Stimulated activated CD4-positive, alpha-beta T cell treated with anti-CD3 and anti-CD28 coated beads, Interleukin-4, amount 100 ng/mL, for 48 hours (primary cell): Measurements from ENCODE around the gene TYMP.
A peak's percentile ranks its signal among the peaks of the same experiment; 100 is the strongest.

ENCODE experiments used
- DNase-seq, 2 donors: peaks; one replicate each; pipeline ENCODE4 v3.0.0-alpha.2; 2020; ENCODE audit warnings: low read depth in 2 of 2

Gene TYMP

GRCh38 chr22:50529897-50530579 is at the start of gene TYMP:
TSS of gene TYMP (minus strand) at chr22:50530012. CDS start at chr22:50529709, 303 bp downstream.
- DNase-seq, result peak; percentile 65 to 71

- no peak for DNase-seq
Observed at GRCh38 chr22:50578776-50579310, 49.0 kb upstream of the TYMP start.

GRCh38 chr22:50577987-50578775 is 48.4 kb upstream of the TYMP start, which contains the start of gene CPT1B:
TSS of gene CPT1B (minus strand) at chr22:50578427. CDS start at chr22:50577915, 512 bp downstream.
- no peak for DNase-seq

- DNase-seq, result no peak
Observed at GRCh38 chr22:50577697-50577986, 47.8 kb upstream of the TYMP start.

GRCh38 chr22:50576806-50577696 is 47.2 kb upstream of the TYMP start:
- no peak for DNase-seq

GRCh38 chr22:50576070-50576469 is 46.3 kb upstream of the TYMP start:
- no peak for DNase-seq

DNA sequence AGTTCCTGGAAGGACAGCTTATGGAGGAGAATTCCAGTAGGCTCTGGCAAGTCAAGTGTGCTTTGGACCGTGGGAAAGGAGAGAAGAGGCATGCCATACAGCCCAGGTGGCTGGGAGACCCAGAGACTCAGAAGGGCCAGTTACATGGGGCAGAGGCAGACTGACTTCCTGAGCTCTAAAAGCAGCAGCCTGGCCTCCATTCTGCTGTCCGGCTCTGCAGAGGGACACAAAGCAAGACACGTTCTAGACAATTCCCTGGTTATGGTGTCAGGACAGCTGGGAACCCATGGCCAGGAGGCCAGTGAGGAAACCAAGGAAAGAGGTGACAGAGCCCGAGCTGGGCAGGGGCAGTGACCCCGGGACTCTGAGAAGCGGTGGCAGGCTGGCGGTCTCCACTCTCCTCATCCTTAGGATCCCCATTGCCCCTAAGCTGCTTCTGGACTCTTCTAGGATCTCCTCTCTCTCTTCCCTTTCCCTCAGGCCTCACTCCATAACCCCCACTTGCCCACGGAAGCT is 45.7 kb upstream of the TYMP start:
- no peak for DNase-seq

GRCh38 chr22:50574383-50574755 is 44.6 kb upstream of the TYMP start:
- DNase-seq, result no peak

DNA sequence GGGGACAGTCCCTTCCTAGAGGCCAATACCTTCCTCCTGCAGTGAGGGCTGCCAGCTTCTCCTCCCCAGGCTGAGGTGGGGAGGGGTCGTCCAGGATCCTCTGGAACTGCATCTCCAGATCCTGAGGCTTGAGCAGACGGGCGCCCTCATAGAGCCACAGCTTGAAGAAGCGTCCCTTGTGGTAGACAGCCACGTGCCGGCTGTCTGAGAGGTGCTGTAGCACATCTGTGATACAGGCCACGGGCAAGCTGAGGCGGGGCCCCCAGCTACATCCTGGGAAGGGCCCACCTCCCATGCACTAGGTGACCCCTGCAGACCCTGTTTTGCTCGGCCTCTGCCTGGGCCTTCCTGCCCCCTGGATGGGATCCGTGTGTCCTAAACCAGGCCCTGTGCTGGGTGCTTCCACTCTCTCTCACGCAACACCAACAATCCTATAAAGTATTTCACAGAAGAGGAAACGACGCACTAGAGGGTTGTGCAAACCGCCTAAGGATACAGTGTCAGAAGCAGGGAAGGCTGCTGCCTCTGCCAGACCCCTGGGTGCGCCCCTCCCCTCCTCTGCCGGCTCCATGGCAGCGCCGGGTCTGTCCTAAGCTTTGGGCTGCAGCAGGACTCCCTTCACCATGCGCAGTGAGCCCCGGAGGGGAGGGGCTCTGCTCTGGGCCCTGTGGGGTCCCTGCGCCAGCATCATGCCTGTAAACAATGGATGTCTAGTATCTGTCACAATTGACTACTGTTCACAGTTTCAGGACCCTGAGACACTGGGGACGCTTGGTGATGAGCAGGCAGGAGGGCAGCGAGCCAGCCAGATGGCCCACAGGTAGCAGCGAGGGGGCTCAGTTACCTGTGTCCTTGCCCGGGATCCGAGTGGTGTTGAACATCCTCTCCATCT is 43.9 kb upstream of the TYMP start:
- no peak for DNase-seq

DNA sequence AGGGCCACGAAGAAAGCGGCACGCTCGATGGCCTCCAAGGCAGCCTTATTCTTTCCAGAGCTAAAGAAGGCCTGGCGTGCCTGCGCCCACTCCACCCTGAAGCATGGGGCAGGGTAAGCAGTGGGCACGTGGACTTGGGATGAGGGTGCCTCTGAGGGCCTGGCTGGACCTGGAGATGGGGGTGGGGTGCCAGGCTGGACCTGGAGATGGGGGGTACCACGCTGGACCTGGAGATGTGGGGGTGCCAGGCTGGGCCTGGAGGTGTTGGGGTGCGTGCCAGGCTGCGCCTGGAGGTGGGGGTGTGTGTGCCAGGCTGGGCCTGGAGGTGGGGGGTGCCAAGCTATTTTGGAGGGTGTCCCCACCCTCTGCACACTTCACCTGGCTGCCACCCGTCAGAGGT is 43.2 kb upstream of the TYMP start:
- DNase-seq, result no peak

DNA sequence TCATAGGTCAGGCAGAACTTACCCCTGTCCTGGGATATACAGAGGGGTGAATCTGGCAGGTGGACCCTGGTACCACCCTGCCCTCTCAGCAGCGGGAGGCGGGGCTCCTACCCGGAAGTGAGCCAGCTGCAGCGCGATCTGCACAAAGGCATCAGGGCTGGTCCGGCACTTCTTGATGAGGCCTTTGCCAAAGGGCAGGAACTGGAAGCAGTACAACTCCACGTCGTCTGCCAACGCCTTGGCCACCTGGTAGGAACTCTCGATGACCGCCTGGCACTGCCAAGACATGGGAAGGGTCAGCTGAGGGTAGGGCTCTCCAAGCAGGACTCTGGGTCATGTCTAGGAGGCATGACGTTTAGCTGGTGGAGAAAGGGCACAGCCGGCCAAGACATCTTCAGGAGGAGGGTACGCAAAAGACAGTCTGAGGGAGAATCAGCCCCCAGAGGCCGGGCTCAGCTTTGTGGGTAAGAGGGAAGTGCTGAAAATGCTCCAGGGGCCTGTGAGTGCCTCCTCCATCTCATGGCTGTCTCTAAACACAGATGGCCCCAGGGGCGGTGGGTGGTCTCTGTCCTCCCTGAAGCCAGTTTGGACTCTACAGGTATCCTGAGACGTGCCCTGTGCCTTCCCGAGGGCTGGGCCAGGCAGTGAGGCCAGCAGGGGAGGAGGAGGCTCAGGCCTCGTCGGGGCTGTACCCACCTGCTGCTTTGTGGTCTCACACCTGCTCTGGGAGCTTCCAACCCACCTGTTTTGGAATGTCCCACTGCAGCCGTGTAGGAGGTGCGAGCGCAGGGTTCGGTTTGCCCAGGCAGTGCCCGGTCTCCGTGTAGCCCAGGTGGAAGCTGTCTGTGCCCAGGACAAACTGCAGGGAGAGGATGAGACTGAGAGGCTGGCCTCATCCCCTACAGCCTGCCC is 41.7 kb upstream of the TYMP start:
- no peak for DNase-seq

DNA sequence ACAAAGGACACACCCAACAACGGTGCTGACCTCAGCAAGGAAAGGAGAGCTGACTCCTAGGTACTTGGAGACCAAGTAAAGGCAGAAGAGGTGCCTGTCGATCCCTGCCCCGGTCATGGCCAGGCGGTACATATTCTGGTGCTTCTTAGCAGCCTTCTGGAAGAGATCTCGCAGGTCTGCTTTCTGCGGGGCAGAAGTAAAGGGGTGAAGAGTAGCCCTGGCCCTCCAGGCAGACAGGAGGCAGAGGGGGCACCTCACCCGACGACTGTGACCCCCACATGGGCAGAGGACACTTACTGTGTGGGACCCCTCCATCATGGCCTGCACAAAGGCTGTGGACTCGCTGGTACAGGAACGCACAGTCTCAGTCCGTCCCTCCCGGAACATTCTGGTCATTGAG is 41.0 kb upstream of the TYMP start:
- DNase-seq, result no peak

GRCh38 chr22:50569896-50570535 is 40.2 kb upstream of the TYMP start:
- no peak for DNase-seq

DNA sequence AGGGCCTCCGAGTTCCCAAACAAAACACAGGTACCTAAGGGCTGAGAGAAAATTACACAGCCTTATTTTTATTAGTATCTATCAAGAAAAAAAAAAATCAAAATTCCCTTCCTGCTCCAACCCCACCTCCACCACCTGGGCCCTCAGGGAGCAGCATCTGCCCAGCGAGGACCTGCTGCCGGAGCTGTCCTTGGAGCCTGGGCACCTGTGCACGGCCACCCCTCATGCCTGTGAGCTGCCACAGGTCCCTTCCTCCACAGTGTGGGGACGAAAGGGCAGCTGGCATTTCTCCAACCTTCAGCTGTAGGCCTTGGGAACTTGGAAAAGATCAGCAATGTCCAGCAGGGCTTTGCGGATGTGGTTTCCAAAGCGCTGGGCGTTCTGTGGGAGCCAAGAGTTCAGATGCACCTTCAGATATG is 39.2 kb upstream of the TYMP start:
- DNase-seq, result no peak

GRCh38 chr22:50568626-50569025 is 38.8 kb upstream of the TYMP start:
- DNase-seq, result no peak

DNA sequence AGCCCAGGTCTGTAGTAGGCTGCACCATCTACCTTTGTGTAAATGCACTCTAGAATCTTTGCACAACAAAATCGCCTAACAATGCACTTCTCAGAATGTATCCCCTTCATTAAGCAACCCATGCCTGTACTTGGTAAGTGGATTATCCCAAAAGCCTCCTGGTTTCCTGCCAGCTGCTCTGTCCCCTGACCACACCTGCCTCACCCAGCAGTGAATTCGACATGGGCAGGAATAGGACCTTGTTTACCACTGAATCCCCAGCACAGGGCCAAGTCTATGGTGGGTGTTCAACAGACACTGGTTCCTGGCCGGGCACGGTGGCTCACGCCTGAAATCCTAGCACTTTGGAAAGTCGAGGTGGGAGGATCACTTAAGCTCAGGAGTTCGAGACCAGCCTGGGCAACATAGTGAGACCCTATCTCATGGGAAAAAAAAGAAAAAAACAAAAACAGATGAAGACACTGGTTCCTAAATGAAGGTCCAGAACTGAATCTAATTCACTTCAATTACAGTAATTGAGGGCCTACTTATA is 38.0 kb upstream of the TYMP start:
- no peak for DNase-seq

- DNase-seq, result no peak
Observed at GRCh38 chr22:50564289-50564688, 34.5 kb upstream of the TYMP start.

GRCh38 chr22:50563413-50564160 is 33.8 kb upstream of the TYMP start:
- DNase-seq, result no peak
